ENCODE measurements around the gene INPP5B.

Gene INPP5B

DNA sequence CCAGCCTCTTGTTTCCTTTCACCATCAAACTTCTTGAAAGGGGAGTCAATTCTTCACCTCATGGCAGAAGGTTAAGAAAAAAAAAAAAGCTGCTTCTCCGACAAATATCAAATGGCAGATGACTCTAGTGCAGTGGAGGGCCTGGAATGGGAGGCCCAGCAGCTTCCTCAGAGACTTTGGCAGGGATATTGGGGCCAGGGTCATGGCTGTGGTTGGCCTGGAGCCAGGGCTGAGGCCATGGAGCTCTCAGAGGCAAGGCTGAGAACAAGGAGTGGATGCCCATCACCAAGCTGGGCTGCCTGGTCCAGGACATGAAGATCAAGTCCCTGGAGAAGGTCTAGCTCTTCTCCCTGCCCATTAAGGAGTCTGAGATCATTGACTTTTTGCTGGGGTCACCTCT lies 106.1 kb downstream of the INPP5B start:
- H3K9ac ChIP-seq (ENCODE audit: low read length) = no peak overlapping the region
- H3F3A ChIP-seq (ENCODE audit: insufficient read depth, low read length) = peaks cover 10% of the 10 kb centered on the region
- no peak for DNase-seq
- no peaks in the 10 kb centered on the region for H3K27me3 ChIP-seq (replicated peaks; ENCODE audit: insufficient read depth, low read length)
- H3K27ac ChIP-seq (ENCODE audit: low read length) = peak overlapping the region; percentile 94; the same call in 1 of the 2 replicates
- peaks cover 33% of the 10 kb centered on the region for H3K79me2 ChIP-seq (ENCODE audit: low read length)
- peak overlapping the region; percentile 47; the same call in 1 of the 2 replicates for H3K4me2 ChIP-seq (ENCODE audit: low read depth, low read length)
- H3K36me3 ChIP-seq (replicated peaks; ENCODE audit: insufficient read depth, low read length) = no peaks in the 10 kb centered on the region; the same call in 1 of the 2 replicates
- no peak for TF ChIP-seq CTCF (IDR thresholded peaks at IDR 0.05; ENCODE audit: low read length)
- TF ChIP-seq EZH2phosphoT487 (IDR thresholded peaks at IDR 0.05; ENCODE audit: low read length) = no peak
- TF ChIP-seq EZH2 (optimal IDR thresholded peaks at IDR 0.05; ENCODE audit: low read depth, low read length) = no peak
- peaks cover 18% of the 10 kb centered on the region for H3K4me1 ChIP-seq (ENCODE audit: low read length)
- H3K9me3 ChIP-seq (replicated peaks; ENCODE audit: insufficient read depth, low read length) = no peaks in the 10 kb centered on the region
- no peak overlapping the region for H2AFZ ChIP-seq (ENCODE audit: low read length)
- no peak overlapping the region for H3K4me3 ChIP-seq (ENCODE audit: low read length)
- H4K20me1 ChIP-seq (ENCODE audit: insufficient read depth, low read length) = no peaks in the 10 kb centered on the region
- no peaks in the 10 kb centered on the region for H3K9me2 ChIP-seq (replicated peaks; ENCODE audit: insufficient read depth, low read length)

GRCh38 chr1:37839676-37840075 lies 107.2 kb downstream of the INPP5B start:
- peak; percentile 77 for DNase-seq
- Histone ChIP-seq H3K9ac (ENCODE audit: low read length) (peak overlapping the region; percentile 64), H3K9me2 (replicated peaks; ENCODE audit: insufficient read depth, low read length) (no peaks in the 10 kb centered on the region), H2AFZ (ENCODE audit: low read length) (peak overlapping the region; percentile 55), H3K4me3 (ENCODE audit: low read length) (peak overlapping the region; percentile 44), H3K27ac (ENCODE audit: low read length) (peak overlapping the region; percentile 94), H4K20me1 (ENCODE audit: insufficient read depth, low read length) (no peaks in the 10 kb centered on the region), H3K79me2 (ENCODE audit: low read length) (peaks cover 24% of the 10 kb centered on the region), H3K27me3 (replicated peaks; ENCODE audit: insufficient read depth, low read length) (no peaks in the 10 kb centered on the region), H3F3A (ENCODE audit: insufficient read depth, low read length) (peaks cover 10% of the 10 kb centered on the region), H3K4me1 (ENCODE audit: low read length) (peaks cover 18% of the 10 kb centered on the region), H3K36me3 (replicated peaks; ENCODE audit: insufficient read depth, low read length) (no peaks in the 10 kb centered on the region; the same call in 1 of the 2 replicates), H3K9me3 (replicated peaks; ENCODE audit: insufficient read depth, low read length) (no peaks in the 10 kb centered on the region), H3K4me2 (ENCODE audit: low read depth, low read length) (peak overlapping the region; percentile 47)
- TF ChIP-seq EZH2phosphoT487 (IDR thresholded peaks at IDR 0.05; ENCODE audit: low read length) = no peak
- no peak for TF ChIP-seq CTCF (IDR thresholded peaks at IDR 0.05; ENCODE audit: low read length)
- TF ChIP-seq EZH2 (optimal IDR thresholded peaks at IDR 0.05; ENCODE audit: low read depth, low read length) = no peak

GRCh38 chr1:37836788-37837187 lies 110.1 kb downstream of the INPP5B start:
- H3K9me3 ChIP-seq (replicated peaks; ENCODE audit: insufficient read depth, low read length) = no peaks in the 10 kb centered on the region
- no peak overlapping the region for H3K27ac ChIP-seq (ENCODE audit: low read length)
- no peak for DNase-seq
- H3K9ac ChIP-seq (ENCODE audit: low read length) = no peak overlapping the region
- H2AFZ ChIP-seq (ENCODE audit: low read length) = no peak overlapping the region
- no peak overlapping the region for H3K4me3 ChIP-seq (ENCODE audit: low read length)
- peaks cover 18% of the 10 kb centered on the region for H3K4me1 ChIP-seq (ENCODE audit: low read length)
- no peaks in the 10 kb centered on the region; the same call in 1 of the 2 replicates for H3K36me3 ChIP-seq (replicated peaks; ENCODE audit: insufficient read depth, low read length)
- peaks cover 10% of the 10 kb centered on the region for H3F3A ChIP-seq (ENCODE audit: insufficient read depth, low read length)
- no peaks in the 10 kb centered on the region for H4K20me1 ChIP-seq (ENCODE audit: insufficient read depth, low read length)
- H3K79me2 ChIP-seq (ENCODE audit: low read length) = peaks cover 13% of the 10 kb centered on the region
- no peak for TF ChIP-seq EZH2phosphoT487 (IDR thresholded peaks at IDR 0.05; ENCODE audit: low read length)
- no peak for TF ChIP-seq CTCF (IDR thresholded peaks at IDR 0.05; ENCODE audit: low read length)
- no peak for TF ChIP-seq EZH2 (optimal IDR thresholded peaks at IDR 0.05; ENCODE audit: low read depth, low read length)
- no peaks in the 10 kb centered on the region for H3K27me3 ChIP-seq (replicated peaks; ENCODE audit: insufficient read depth, low read length)
- H3K9me2 ChIP-seq (replicated peaks; ENCODE audit: insufficient read depth, low read length) = no peaks in the 10 kb centered on the region
- H3K4me2 ChIP-seq (ENCODE audit: low read depth, low read length) = no peak overlapping the region

All from MM.1S (cell line).